Smooth muscle cell (in vitro differentiated cells): Measurements from ENCODE around the gene FOCAD. TPM values are rescaled to one million over a fixed set of nuclear protein-coding genes. Genes with fewer than 3 reads are reported as not detected.
A peak's percentile ranks its signal among the peaks of the same experiment; 100 is the strongest.

Experiments used
- DNase-seq: peaks from one replicate; lab custom pipeline; 2025; ENCODE audit not compliant: unreplicated experiment; lab: John Stamatoyannopoulos, UW
- H2AFZ ChIP-seq: fragments of 200-600 bp; sonication (generic); 2 replicates; pipeline ENCODE4 v1.6.0; 2016; ENCODE audit warnings: antibody characterized with exemption, low read depth, mild to moderate bottlenecking
- H3F3A ChIP-seq: fragments of 200-600 bp; sonication (generic); 2 replicates; pipeline ENCODE4 v1.6.0; 2017; ENCODE audit warnings: antibody characterized with exemption, low read depth
- H3K27ac ChIP-seq: fragments of 200-600 bp; sonication (generic); 2 replicates; pipeline ENCODE4 v1.5.1; 2016; ENCODE audit warnings: low read depth, mild to moderate bottlenecking
- H3K27me3 ChIP-seq: fragments of 200-600 bp; sonication (generic); 2 replicates; pipeline ENCODE4 v1.6.1; 2016; ENCODE audit warnings: low read depth, mild to moderate bottlenecking
- H3K36me3 ChIP-seq: fragments of 200-600 bp; sonication (generic); 2 replicates; pipeline ENCODE4 v1.5.1; 2016; ENCODE audit warnings: low read depth
- H3K4me1 ChIP-seq: fragments of 200-600 bp; sonication (generic); 2 replicates; pipeline ENCODE4 v1.5.1; 2016; ENCODE audit warnings: low read depth
- H3K4me2 ChIP-seq: fragments of 200-600 bp; sonication (generic); 2 replicates; pipeline ENCODE4 v1.6.0; 2016; ENCODE audit warnings: mild to moderate bottlenecking
- H3K4me3 ChIP-seq: fragments of 200-600 bp; sonication (generic); 2 replicates; pipeline ENCODE4 v1.5.1; 2016; ENCODE audit warnings: mild to moderate bottlenecking
- H3K79me2 ChIP-seq: fragments of 200-600 bp; sonication (generic); 2 replicates; pipeline ENCODE4 v1.6.0; 2016; ENCODE audit warnings: low read depth, mild to moderate bottlenecking
- H3K9ac ChIP-seq: fragments of 200-600 bp; sonication (generic); 2 replicates; pipeline ENCODE4 v1.6.0; 2016; ENCODE audit warnings: low read depth
- H3K9me3 ChIP-seq: fragments of 200-600 bp; sonication (generic); replicated peaks from 2 replicates; pipeline ENCODE4 v1.5.1; 2016; ENCODE audit warnings: low read depth
- H4K20me1 ChIP-seq: fragments of 200-600 bp; sonication (generic); 2 replicates; pipeline ENCODE4 v1.6.0; 2016; ENCODE audit warnings: low read depth
- WGBS: methylation state at CpG from one replicate; pipeline ENCODE4 v1.1.7; 2016; ENCODE audit warnings: low lambda C conversion rate; 5-methylcytosine and 5-hydroxymethylcytosine counted together
- polyA plus RNA-seq: library from polyadenylated mRNA; unstranded; fragments of >200 nt; fragmentation: Nextera tagmentation; extraction: Ambion mirVana; gene quantifications from 2 replicates; pipeline ENCODE4 v1.2.1, GENCODE V29; 2016
- total RNA-seq: library from RNA; depleted of rRNA; stranded (reverse); fragments of >200 nt; gene quantifications from 2 replicates; pipeline ENCODE4 v1.2.3, GENCODE V29; 2014
- TF ChIP-seq, protein P1 (sequence below): fragments of 200-600 bp; sonication (generic); IDR thresholded peaks from 2 replicates; pipeline ENCODE4 v1.5.1; 2017; ENCODE audit warnings: borderline replicate concordance, mild to moderate bottlenecking, antibody characterized with exemption; ENCODE audit not compliant: insufficient read depth, poor library complexity, severe bottlenecking

Gene FOCAD
- total and polyA plus RNA-seq, 2 experiments from 2014 or later = 31.0 to 106 TPM

GRCh38 chr9:21031091-21031807 is 347.2 kb downstream of the FOCAD start, which contains the start of gene HACD4:
TSS of gene HACD4 (minus strand) at chr9:21031640. CDS start at chr9:21031590, 50 bp downstream.
- DNase-seq = no peak
- Histone ChIP-seq H3K36me3 (no peaks in the 10 kb centered on the region), H3K4me1 (no peaks in the 10 kb centered on the region), H2AFZ (peak within 1 kb of the TSS; percentile 67), H3K79me2 (no peaks in the 10 kb centered on the region), H3K4me3 (peak within 1 kb of the TSS; percentile 67), H4K20me1 (no peaks in the 10 kb centered on the region), H3K9me3 (no peaks in the 10 kb centered on the region), H3K27ac (no peak within 1 kb of the TSS), H3K27me3 (no peaks in the 10 kb centered on the region), H3K9ac (no peak within 1 kb of the TSS), H3F3A (peaks cover 10% of the 10 kb centered on the region), H3K4me2 (peak within 1 kb of the TSS; percentile 92)
- 19% methylated on average over 19 of the region's 46 CpGs for WGBS
- TF ChIP-seq, protein P1, sequence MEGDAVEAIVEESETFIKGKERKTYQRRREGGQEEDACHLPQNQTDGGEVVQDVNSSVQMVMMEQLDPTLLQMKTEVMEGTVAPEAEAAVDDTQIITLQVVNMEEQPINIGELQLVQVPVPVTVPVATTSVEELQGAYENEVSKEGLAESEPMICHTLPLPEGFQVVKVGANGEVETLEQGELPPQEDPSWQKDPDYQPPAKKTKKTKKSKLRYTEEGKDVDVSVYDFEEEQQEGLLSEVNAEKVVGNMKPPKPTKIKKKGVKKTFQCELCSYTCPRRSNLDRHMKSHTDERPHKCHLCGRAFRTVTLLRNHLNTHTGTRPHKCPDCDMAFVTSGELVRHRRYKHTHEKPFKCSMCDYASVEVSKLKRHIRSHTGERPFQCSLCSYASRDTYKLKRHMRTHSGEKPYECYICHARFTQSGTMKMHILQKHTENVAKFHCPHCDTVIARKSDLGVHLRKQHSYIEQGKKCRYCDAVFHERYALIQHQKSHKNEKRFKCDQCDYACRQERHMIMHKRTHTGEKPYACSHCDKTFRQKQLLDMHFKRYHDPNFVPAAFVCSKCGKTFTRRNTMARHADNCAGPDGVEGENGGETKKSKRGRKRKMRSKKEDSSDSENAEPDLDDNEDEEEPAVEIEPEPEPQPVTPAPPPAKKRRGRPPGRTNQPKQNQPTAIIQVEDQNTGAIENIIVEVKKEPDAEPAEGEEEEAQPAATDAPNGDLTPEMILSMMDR = no peak

DNA sequence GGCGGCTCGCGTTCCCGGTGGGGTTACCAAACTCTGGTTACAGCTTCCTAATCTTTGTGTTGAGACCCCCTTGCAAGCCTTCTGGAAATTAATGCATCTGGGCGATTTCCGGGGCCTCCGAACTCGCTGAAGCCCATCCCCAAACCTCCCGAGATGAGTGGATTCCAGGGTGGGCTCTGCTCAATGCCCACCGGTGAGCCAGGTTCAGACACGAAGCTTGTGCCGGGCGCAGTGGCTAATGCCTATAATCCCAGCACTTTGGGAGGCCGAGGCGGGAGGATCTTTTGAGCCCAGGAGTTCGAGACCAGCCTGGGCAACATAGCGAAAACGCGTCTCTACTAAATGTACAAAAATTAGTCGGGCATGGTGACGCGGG is 347.7 kb downstream of the FOCAD start:
- Histone ChIP-seq H2AFZ (peak overlapping the region; percentile 67), H3K27me3 (no peaks in the 10 kb centered on the region), H4K20me1 (no peaks in the 10 kb centered on the region), H3K4me2 (peak overlapping the region; percentile 92), H3K4me3 (peak overlapping the region; percentile 67), H3F3A (peaks cover 9% of the 10 kb centered on the region), H3K36me3 (no peaks in the 10 kb centered on the region), H3K79me2 (no peaks in the 10 kb centered on the region), H3K9me3 (no peaks in the 10 kb centered on the region), H3K9ac (no peak overlapping the region), H3K27ac (no peak overlapping the region), H3K4me1 (no peaks in the 10 kb centered on the region)
- DNase-seq = no peak
- 76% methylated on average over 22 of the region's 22 CpGs for WGBS
- TF ChIP-seq, protein P1 = no peak

GRCh38 chr9:21037278-21037677 is 353.2 kb downstream of the FOCAD start:
- TF ChIP-seq, protein P1 = no peak
- Histone ChIP-seq H3K36me3 (no peaks in the 10 kb centered on the region), H3K9me3 (no peaks in the 10 kb centered on the region), H3F3A (no peaks in the 10 kb centered on the region), H3K27me3 (no peaks in the 10 kb centered on the region), H3K4me2 (no peak overlapping the region), H4K20me1 (no peaks in the 10 kb centered on the region), H3K9ac (no peak overlapping the region), H2AFZ (no peak overlapping the region), H3K4me3 (no peak overlapping the region), H3K27ac (no peak overlapping the region), H3K4me1 (no peaks in the 10 kb centered on the region), H3K79me2 (no peaks in the 10 kb centered on the region)
- no peak for DNase-seq
- WGBS = 91% methylated on average over 2 of the region's 2 CpGs

DNA sequence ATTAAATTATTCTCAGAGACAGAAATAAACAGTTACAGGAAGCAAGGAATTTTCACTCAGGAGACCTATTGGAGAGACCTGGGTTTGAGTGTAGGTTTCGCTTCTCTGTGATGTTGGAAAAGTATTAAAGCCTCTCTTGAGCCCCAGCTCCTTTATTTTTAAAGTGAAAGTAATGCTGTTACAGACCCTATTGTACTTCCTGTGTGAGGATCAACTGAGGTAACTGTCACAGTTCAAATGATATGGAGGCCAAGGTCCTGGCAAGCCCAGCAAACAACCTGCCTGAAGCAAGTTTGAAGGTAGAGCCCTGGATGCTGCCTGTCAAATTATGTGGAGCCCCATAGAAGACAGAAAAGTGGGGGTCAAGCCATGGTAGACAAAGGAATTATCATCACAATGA is 355.2 kb downstream of the FOCAD start:
- no peak overlapping the region for H3K27ac ChIP-seq
- H3K36me3 ChIP-seq = no peaks in the 10 kb centered on the region
- no peak overlapping the region for H3K4me3 ChIP-seq
- H3K4me2 ChIP-seq = no peak overlapping the region
- no peaks in the 10 kb centered on the region for H3K9me3 ChIP-seq
- H3K9ac ChIP-seq = no peak overlapping the region
- H3F3A ChIP-seq = no peaks in the 10 kb centered on the region
- 93% methylated on average over 1 of the region's 1 CpG for WGBS
- no peaks in the 10 kb centered on the region for H3K27me3 ChIP-seq
- no peaks in the 10 kb centered on the region for H3K79me2 ChIP-seq
- no peaks in the 10 kb centered on the region for H4K20me1 ChIP-seq
- TF ChIP-seq, protein P1 = no peak
- no peaks in the 10 kb centered on the region for H3K4me1 ChIP-seq
- H2AFZ ChIP-seq = no peak overlapping the region
- no peak for DNase-seq
